NCI-H345 treated with DMSO at 0.1 percent for 48 hours (cell line): ENCODE measurements around the gene DST.

Source experiments
- DNase-seq: peaks from one replicate; lab custom pipeline; 2025; ENCODE audit not compliant: unreplicated experiment; lab: John Stamatoyannopoulos, UW

The DST gene

GRCh38 chr6:56444855-56445254 is 197.8 kb downstream of the DST start:
- DNase-seq: no peak

GRCh38 chr6:56440551-56440981 is 202.1 kb downstream of the DST start:
- no peak for DNase-seq

DNA sequence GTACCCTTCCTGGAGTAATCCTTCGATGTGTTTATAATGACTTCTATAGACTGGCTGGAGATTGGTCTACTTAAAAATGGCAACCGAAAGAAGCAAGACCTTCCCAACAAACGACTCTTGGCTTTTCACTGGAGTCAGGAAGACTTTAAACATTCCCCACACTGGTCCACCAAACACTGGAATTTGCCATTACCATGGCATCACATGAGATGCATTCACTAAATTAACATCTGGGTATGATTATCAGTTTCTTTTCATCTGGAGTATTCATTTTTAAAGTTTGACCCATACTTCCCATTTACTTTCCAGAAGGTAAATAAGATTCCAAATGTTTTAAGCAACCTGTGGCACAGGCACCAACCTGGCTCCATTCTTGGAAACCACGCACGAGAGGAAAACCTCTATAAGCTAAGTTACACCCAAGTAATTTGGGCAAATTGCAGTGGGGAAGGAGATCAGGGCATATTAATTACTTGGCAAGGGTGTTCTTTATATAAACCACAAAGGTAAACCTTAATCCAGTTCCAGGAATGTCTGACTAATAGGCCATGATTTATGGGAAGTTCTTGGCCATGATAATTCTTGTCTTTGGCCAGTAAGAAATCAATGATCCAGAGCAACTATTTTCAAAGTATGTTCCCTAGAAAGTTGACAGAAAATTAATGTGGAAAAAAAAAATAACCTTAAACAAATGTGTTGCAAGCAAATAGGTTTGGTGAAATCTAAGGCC is 205.4 kb downstream of the DST start:
- no peak for DNase-seq

- DNase-seq: no peak
Observed at GRCh38 chr6:56435754-56436153, 206.9 kb downstream of the DST start.

DNA sequence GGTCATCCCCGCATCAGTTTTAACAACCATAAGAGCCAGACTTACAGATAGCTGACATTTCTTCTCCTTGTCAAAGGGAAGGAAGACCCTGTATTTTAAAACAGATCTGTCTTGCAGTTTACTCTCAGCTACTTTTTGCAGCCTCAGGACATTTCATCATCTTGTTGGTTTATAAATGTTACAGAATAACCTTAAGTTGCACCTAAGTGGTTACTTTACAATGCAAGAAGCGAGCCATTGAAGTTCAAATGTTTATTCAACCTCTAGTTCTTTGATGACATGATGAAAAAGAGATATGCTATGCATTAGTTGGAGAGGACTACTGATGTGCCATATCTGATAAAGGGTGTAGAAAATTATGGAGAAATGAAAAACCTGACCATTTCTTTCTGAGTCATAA is 207.4 kb downstream of the DST start:
- DNase-seq: no peak

DNA sequence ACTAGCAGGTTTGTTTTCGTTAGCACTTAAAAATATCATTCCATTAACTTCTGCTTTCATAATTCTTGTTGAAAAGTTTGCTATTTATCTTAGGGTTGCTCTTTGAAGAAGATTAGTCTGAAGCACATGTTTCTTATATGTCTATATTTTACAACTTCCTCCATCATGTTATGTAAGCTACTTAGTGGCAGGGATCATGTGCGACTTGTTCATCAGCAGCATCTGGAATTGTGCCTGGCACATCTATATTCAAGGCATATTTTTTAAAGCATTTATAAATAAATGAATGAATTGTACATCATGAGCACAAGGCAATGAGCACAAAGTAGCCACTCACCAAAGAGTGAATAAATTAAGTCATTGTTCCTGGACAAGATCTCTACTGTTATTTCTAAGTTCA is 208.1 kb downstream of the DST start:
- no peak for DNase-seq

GRCh38 chr6:56433119-56433518 is 209.6 kb downstream of the DST start:
- no peak for DNase-seq

DNA sequence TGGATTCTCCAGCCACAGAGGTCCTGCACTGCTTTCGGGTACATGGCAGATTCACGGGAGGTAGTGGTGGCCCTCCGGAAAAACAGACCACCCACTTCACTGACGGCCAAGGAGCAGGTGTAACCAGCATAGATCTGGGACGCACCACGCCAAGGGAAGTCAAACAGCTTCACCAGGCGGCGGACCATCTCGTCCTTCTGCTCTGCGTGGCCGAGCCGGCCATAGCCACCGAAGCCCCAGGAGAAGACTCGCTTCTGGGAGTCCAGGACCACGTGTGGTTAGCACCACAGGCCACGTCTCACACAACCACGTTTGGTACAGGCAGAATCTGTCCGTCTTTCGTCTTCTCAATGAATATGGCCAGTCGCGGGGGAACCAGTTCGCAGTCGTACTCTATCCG is 210.5 kb downstream of the DST start:
- no peak for DNase-seq

DNA sequence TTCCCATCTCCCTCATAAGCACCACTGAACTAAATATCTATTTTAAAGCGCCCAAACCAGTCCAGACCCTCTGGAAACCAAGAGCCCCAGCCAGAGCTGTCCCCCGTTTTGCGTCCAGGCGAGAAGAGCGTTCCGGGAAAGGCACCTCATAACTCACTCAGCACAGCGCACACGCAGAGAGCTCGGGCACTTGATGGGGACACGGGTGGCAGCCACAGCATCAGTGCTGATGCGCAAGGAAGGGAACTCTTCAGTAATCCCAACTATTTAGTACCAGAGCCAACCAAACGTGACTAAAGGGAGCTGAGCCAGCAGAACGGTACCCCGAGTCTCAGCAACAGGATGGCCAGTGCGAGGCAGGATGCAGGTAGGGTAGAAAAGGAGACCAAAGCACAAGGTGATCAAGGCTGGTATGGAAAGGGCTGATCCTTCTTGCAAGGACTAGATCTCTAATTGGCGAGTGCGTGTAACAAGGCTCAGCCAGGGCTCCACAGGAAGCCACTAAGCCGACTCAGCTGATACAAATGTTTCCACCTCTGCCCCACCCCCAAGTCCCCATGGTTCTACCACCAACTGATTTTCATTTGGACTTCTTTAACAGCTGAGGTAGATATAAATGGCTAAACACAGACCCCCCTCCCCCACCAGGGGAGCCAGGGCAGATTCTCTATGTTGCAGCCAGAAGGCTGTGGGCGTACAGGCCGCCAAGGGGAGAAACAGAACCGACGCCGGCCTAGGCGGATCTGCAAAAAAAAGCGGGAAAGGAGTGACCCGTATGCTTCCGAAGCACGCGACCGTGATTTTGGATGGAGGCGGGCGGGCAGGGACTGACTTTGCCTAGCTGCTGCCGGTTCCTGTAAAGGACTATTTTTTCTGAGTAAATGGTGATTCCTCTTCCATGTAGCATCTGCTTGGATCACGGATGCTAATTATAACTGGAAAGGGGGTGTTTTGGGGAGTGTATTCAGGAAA is 211.8 kb downstream of the DST start:
- DNase-seq: no peak

- DNase-seq: no peak
Observed at GRCh38 chr6:56424542-56425083, 218.1 kb downstream of the DST start.

- DNase-seq: no peak
Observed at GRCh38 chr6:56424064-56424463, 218.6 kb downstream of the DST start.

DNA sequence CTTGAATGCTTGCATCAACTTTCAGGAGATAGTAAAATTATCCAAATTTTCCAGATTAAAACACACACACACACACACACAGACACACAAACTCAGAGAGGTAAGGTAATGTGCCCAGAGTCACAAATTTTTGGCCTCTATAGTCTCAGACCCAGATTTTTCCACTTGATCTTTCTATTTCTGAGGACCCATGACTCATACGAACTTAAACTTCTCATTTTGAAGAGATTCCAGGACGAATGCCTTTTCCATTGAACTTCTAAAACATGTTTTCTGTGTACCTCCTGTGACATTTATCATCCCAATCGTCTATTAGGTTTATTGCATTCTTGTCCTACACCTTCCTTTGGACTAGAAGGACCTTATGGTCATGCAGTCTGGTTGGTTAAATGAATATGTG is 222.4 kb downstream of the DST start:
- no peak for DNase-seq

GRCh38 chr6:56419191-56419590 is 223.5 kb downstream of the DST start:
- DNase-seq: no peak

DNA sequence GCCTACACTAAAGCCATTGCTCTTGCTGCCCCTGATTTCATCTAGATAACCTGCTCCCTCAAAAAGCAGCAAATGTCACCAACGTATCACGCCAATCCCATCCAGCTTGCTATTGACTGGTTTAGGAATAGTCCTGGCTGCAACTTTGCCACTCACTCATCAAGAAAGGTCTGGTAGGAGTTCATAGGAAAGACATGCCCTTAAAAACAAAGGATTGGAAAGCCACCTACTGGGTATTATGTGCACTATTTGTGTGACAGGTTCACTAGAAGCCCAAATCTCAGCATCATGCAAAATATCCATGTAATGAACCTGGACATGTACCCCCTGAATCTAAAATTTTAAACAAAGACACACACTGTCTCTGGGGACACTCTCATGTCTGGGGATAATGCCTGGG is 224.9 kb downstream of the DST start:
- no peak for DNase-seq

GRCh38 chr6:56416247-56416646 is 226.4 kb downstream of the DST start:
- no peak for DNase-seq

DNA sequence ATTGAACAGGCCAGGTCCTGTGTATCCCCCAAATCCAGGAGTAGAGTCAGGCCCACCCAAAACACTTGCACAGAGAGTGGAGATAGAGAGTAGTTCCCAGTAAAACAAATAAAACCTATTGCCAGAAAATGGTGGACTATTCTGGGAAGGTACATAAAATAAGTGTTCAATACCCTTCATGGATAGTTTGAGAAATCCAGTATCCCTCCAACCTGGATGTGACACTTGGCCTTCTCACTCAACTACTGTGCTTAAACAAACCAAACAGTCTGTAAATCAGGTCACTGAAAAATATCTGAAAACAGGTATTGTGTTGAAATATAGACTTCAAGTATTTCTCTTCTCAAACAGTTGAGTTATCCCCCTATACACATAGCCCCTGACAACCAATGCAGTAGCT is 233.7 kb downstream of the DST start:
- no peak for DNase-seq
